GM23338 (cell line): ENCODE results near the gene ACTR1A. TPM values are rescaled to one million over a fixed set of nuclear protein-coding genes. Genes with fewer than 3 reads are reported as not detected.

Experiments used
- ATAC-seq: fragments of 200-7000 bp; cut with Tn5 transposase; 3 replicates; pipeline ENCODE4 v1.9.1; 2020
- DNase-seq: peaks from one replicate; pipeline ENCODE4 v3.0.0-alpha.2; 2015; ENCODE audit warnings: low spot score
- H2AFZ ChIP-seq: fragments of 200-600 bp; sonication (generic); 2 replicates; pipeline ENCODE4 v1.8.0; 2016; ENCODE audit warnings: antibody characterized with exemption, mild to moderate bottlenecking, moderate library complexity
- H3F3A ChIP-seq: fragments of 200-600 bp; sonication (generic); replicated peaks from 2 replicates; pipeline ENCODE4 v1.8.0; 2017; ENCODE audit warnings: antibody characterized with exemption, mixed run types, low read depth
- H3K27ac ChIP-seq: fragments of 200-600 bp; sonication (generic); 2 replicates; pipeline ENCODE4 v1.6.1; 2016; ENCODE audit warnings: low read depth
- H3K27me3 ChIP-seq: fragments of 200-600 bp; sonication (generic); 2 replicates; pipeline ENCODE4 v1.8.0; 2016; ENCODE audit warnings: mild to moderate bottlenecking, mixed run types, moderate library complexity; ENCODE audit not compliant: insufficient read depth
- H3K36me3 ChIP-seq: fragments of 200-600 bp; sonication (generic); 2 replicates; pipeline ENCODE4 v1.8.0; 2016; ENCODE audit warnings: mild to moderate bottlenecking; ENCODE audit not compliant: insufficient read depth
- H3K4me1 ChIP-seq: fragments of 200-600 bp; sonication (generic); 2 replicates; pipeline ENCODE4 v1.8.0; 2016; ENCODE audit warnings: mild to moderate bottlenecking, moderate library complexity; ENCODE audit not compliant: insufficient read depth
- H3K4me2 ChIP-seq: fragments of 200-600 bp; sonication (generic); 2 replicates; pipeline ENCODE4 v1.7.1; 2017; ENCODE audit warnings: mixed run types
- H3K4me3 ChIP-seq: fragments of 200-600 bp; sonication (generic); 2 replicates; pipeline ENCODE4 v1.6.1; 2016; ENCODE audit warnings: mixed run types
- H3K79me2 ChIP-seq: fragments of 200-600 bp; sonication (generic); replicated peaks from 2 replicates; pipeline ENCODE4 v1.8.0; 2017; ENCODE audit warnings: mild to moderate bottlenecking; ENCODE audit not compliant: insufficient read depth
- H3K9me2 ChIP-seq: fragments of 200-600 bp; sonication (generic); 2 replicates; pipeline ENCODE4 v1.8.0; 2017; ENCODE audit not compliant: insufficient read depth
- H4K20me1 ChIP-seq: fragments of 200-600 bp; sonication (generic); replicated peaks from 2 replicates; pipeline ENCODE4 v1.8.0; 2017; ENCODE audit warnings: mild to moderate bottlenecking; ENCODE audit not compliant: insufficient read depth
- H3K27ac Mint-ChIP-seq: 2 replicates; pipeline ENCODE4 v1.8.0; 2020; ENCODE audit warnings: inconsistent platforms, mild to moderate bottlenecking, moderate library complexity, mixed read lengths
- H3K27me3 Mint-ChIP-seq: 3 replicates; pipeline ENCODE4 v1.8.0; 2022; ENCODE audit warnings: low read depth, mild to moderate bottlenecking, moderate library complexity, mixed read lengths, inconsistent platforms; ENCODE audit not compliant: insufficient read depth, poor library complexity
- H3K36me3 Mint-ChIP-seq: 3 replicates; pipeline ENCODE4 v1.8.0; 2021; ENCODE audit warnings: low read depth, mild to moderate bottlenecking, inconsistent platforms, moderate library complexity, mixed read lengths
- H3K4me1 Mint-ChIP-seq: 3 replicates; pipeline ENCODE4 v1.8.0; 2020; ENCODE audit warnings: mild to moderate bottlenecking, inconsistent platforms, mixed read lengths
- H3K4me3 Mint-ChIP-seq: 3 replicates; pipeline ENCODE4 v1.8.0; 2021; ENCODE audit warnings: moderate library complexity, mild to moderate bottlenecking, inconsistent platforms, mixed read lengths
- H3K9me3 Mint-ChIP-seq: 3 replicates; pipeline ENCODE4 v1.8.0; 2020; ENCODE audit warnings: moderate library complexity, mild to moderate bottlenecking, inconsistent platforms, mixed read lengths
- CREB1 ChIP-seq: fragments of 250-450 bp; sonication (Bioruptor Pico); IDR thresholded peaks from 2 replicates; pipeline ENCODE4 v1.5.0; 2020; ENCODE audit warnings: low read depth, mild to moderate bottlenecking, moderate library complexity
- CTCF ChIP-seq, 2 experiments: fragments of 200-600 bp in 1 of 2; sonication (generic) in 1 of 2; conservative IDR thresholded peaks; 2 replicates each; pipeline versions ENCODE4 v1.5.1 to v1.6.1; 2016 to 2017; ENCODE audit warnings: antibody characterized with exemption in 2 of 2, low read depth in 2 of 2, mild to moderate bottlenecking in 2 of 2, moderate library complexity in 1 of 2
- ETS1 ChIP-seq: IDR thresholded peaks from 2 replicates; pipeline ENCODE4 v1.6.1; 2016; ENCODE audit warnings: antibody characterized with exemption
- EZH2 ChIP-seq: fragments of 200-600 bp; sonication (generic); IDR thresholded peaks from one replicate; pipeline ENCODE4 v1.8.0; 2017; ENCODE audit warnings: antibody characterized with exemption, mild to moderate bottlenecking, low read depth; ENCODE audit not compliant: unreplicated experiment
- EZH2phosphoT487 ChIP-seq: fragments of 200-600 bp; sonication (generic); IDR thresholded peaks from one replicate; pipeline ENCODE4 v1.8.1; 2018; ENCODE audit warnings: antibody characterized with exemption; ENCODE audit not compliant: unreplicated experiment
- NANOG ChIP-seq: IDR thresholded peaks from 2 replicates; pipeline ENCODE4 v1.6.1; 2016; ENCODE audit warnings: antibody characterized with exemption, borderline replicate concordance
- POLR2AphosphoS5 ChIP-seq: IDR thresholded peaks from 2 replicates; pipeline ENCODE4 v1.6.1; 2016; ENCODE audit warnings: antibody characterized with exemption, low read depth
- REST ChIP-seq: IDR thresholded peaks from one replicate; pipeline ENCODE4 v1.6.1; 2018; ENCODE audit warnings: antibody characterized with exemption; ENCODE audit not compliant: unreplicated experiment
- ZNF114 ChIP-seq: fragments of 250-450 bp; sonication (Bioruptor Pico); IDR thresholded peaks from 2 replicates; pipeline ENCODE4 v1.5.0; 2020; ENCODE audit warnings: mild to moderate bottlenecking, moderate library complexity
- ZNF331 ChIP-seq: fragments of 250-450 bp; sonication (Bioruptor Pico); IDR thresholded peaks from 2 replicates; pipeline ENCODE4 v1.5.0; 2020; ENCODE audit warnings: low read depth, mild to moderate bottlenecking, moderate library complexity
- polyA plus RNA-seq: library from polyadenylated mRNA; unstranded; fragments of >200 nt; fragmentation: Nextera tagmentation; extraction: Ambion mirVana; gene quantifications from 2 replicates; pipeline ENCODE4 v1.2.1, GENCODE V29; 2016
- total RNA-seq: library from RNA; depleted of rRNA; stranded (reverse); fragments of >200 nt; shearing (Covaris generic); gene quantifications from 2 replicates; pipeline ENCODE4 v1.2.3, GENCODE V29; 2014

The ACTR1A gene
- total and polyA plus RNA-seq, 2 experiments from 2014 or later = 39.4 to 101 TPM

- Histone ChIP-seq H3K9me2 (no peaks in the 10 kb centered on the region), H3K27me3 (peaks cover 16% of the 10 kb centered on the region), H3K79me2 (no peaks in the 10 kb centered on the region), H4K20me1 (peaks cover 29% of the 10 kb centered on the region), H3K4me2 (no peak overlapping the region), H3F3A (no peaks in the 10 kb centered on the region; the same call in 1 of the 2 replicates), H3K27ac (no peak overlapping the region), H3K4me1 (peaks cover 6% of the 10 kb centered on the region; the same call in 1 of the 2 replicates), H3K4me3 (no peak overlapping the region), H2AFZ (no peak overlapping the region), H3K36me3 (no peaks in the 10 kb centered on the region)
- Mint-ChIP-seq H3K27ac (no peak overlapping the region), H3K4me1 (peaks cover 8% of the 10 kb centered on the region; the same call in 2 of the 3 replicates), H3K9me3 (no peaks in the 10 kb centered on the region), H3K27me3 (peaks cover 7% of the 10 kb centered on the region), H3K4me3 (no peak overlapping the region), H3K36me3 (peaks cover 3% of the 10 kb centered on the region; the same call in 2 of the 3 replicates)
- no peak for DNase-seq
- no peak for TF ChIP-seq CTCF (conservative IDR thresholded peaks at IDR 0.05; ENCODE audit: low read depth in 2 of 2)
- TF ChIP-seq ZNF114 = no peak
- no peak for TF ChIP-seq ETS1
- no peak for TF ChIP-seq NANOG
- TF ChIP-seq CREB1 = no peak
- no peak for TF ChIP-seq POLR2AphosphoS5
- TF ChIP-seq EZH2phosphoT487 = no peak
- no peak for TF ChIP-seq EZH2
- TF ChIP-seq ZNF331 (CRISPR knock-in tag) = no peak
- ATAC-seq = no peak
These were observed 6.0 kb upstream of the ACTR1A start for GRCh38 chr10:102508506-102508905.

GRCh38 chr10:102507521-102507920 lies 5.0 kb upstream of the ACTR1A start:
- peaks cover 29% of the 10 kb centered on the region for H4K20me1 ChIP-seq
- H3K27me3 Mint-ChIP-seq = peaks cover 7% of the 10 kb centered on the region
- TF ChIP-seq EZH2 = no peak
- no peak for TF ChIP-seq ETS1
- no peak for TF ChIP-seq NANOG
- no peak for TF ChIP-seq REST
- no peak for TF ChIP-seq CTCF (conservative IDR thresholded peaks at IDR 0.05; ENCODE audit: low read depth in 2 of 2)

More at GRCh38 chr10:102507521-102507920, 5.0 kb upstream of the ACTR1A start:
- no peaks in the 10 kb centered on the region; the same call in 1 of the 2 replicates for H3F3A ChIP-seq
- no peaks in the 10 kb centered on the region for H3K9me3 Mint-ChIP-seq
- ATAC-seq = no peak
- no peak overlapping the region for H3K27ac Mint-ChIP-seq
- H2AFZ ChIP-seq = no peak overlapping the region
- H3K79me2 ChIP-seq = no peaks in the 10 kb centered on the region
- H3K4me3 Mint-ChIP-seq = no peak overlapping the region
- no peak overlapping the region for H3K4me2 ChIP-seq
- H3K27me3 ChIP-seq = peaks cover 16% of the 10 kb centered on the region
- H3K4me1 Mint-ChIP-seq = peaks cover 8% of the 10 kb centered on the region; the same call in 2 of the 3 replicates
- no peak overlapping the region for H3K27ac ChIP-seq
- peaks cover 6% of the 10 kb centered on the region; the same call in 1 of the 2 replicates for H3K4me1 ChIP-seq
- no peak overlapping the region for H3K4me3 ChIP-seq
- no peaks in the 10 kb centered on the region for H3K36me3 ChIP-seq
- H3K9me2 ChIP-seq = no peaks in the 10 kb centered on the region
- peaks cover 3% of the 10 kb centered on the region; the same call in 2 of the 3 replicates for H3K36me3 Mint-ChIP-seq
- no peak for DNase-seq
